ENCODE data around the gene SCRN1.

SCRN1 gene

GRCh38 chr7:30003098-30003497, 13.5 kb upstream of the SCRN1 start:
- DNase-seq (ENCODE audit: low read depth in 2 of 2) = no peak

GRCh38 chr7:30001998-30002397, 12.4 kb upstream of the SCRN1 start:
- DNase-seq (ENCODE audit: low read depth in 2 of 2) = no peak

- DNase-seq (ENCODE audit: low read depth in 2 of 2) = no peak
Observed at GRCh38 chr7:29998489-29998888, 8.9 kb upstream of the SCRN1 start.

GRCh38 chr7:29996321-29996720, 6.7 kb upstream of the SCRN1 start:
- DNase-seq (ENCODE audit: low read depth in 2 of 2) = no peak

GRCh38 chr7:29995652-29996051, 6.1 kb upstream of the SCRN1 start:
- no peak for DNase-seq (ENCODE audit: low read depth in 2 of 2)

- no peak for DNase-seq (ENCODE audit: low read depth in 2 of 2)
Observed at GRCh38 chr7:29993140-29993539, 3.5 kb upstream of the SCRN1 start.

GRCh38 chr7:29991937-29992336, 2.3 kb upstream of the SCRN1 start:
- no peak for DNase-seq (ENCODE audit: low read depth in 2 of 2)

GRCh38 chr7:29990931-29991330, 1.3 kb upstream of the SCRN1 start:
- no peak for DNase-seq (ENCODE audit: low read depth in 2 of 2)

- peak; percentile 50 to 58 for DNase-seq (ENCODE audit: low read depth in 2 of 2)
Observed at GRCh38 chr7:29988424-29989256, 961 bp downstream of the SCRN1 start.

GRCh38 chr7:29987811-29988317, 1.7 kb downstream of the SCRN1 start:
- peak; percentile 79 to 81 for DNase-seq (ENCODE audit: low read depth in 2 of 2)

GRCh38 chr7:29987083-29987482, 2.5 kb downstream of the SCRN1 start:
- DNase-seq (ENCODE audit: low read depth in 2 of 2) = no peak

GRCh38 chr7:29980151-29980550, 9.4 kb downstream of the SCRN1 start:
- DNase-seq (ENCODE audit: low read depth in 2 of 2) = no peak

- DNase-seq (ENCODE audit: low read depth in 2 of 2) = no peak
Observed at GRCh38 chr7:29977886-29978651, 11.5 kb downstream of the SCRN1 start.

- no peak for DNase-seq (ENCODE audit: low read depth in 2 of 2)
Observed at GRCh38 chr7:29976673-29977415, 12.8 kb downstream of the SCRN1 start.

- DNase-seq (ENCODE audit: low read depth in 2 of 2) = no peak
Observed at GRCh38 chr7:29976266-29976665, 13.3 kb downstream of the SCRN1 start.

- no peak for DNase-seq (ENCODE audit: low read depth in 2 of 2)
Observed at GRCh38 chr7:29975561-29975960, 14.0 kb downstream of the SCRN1 start.

GRCh38 chr7:29974286-29974685, 15.3 kb downstream of the SCRN1 start:
- no peak for DNase-seq (ENCODE audit: low read depth in 2 of 2)

- DNase-seq (ENCODE audit: low read depth in 2 of 2) = no peak
Observed at GRCh38 chr7:29972315-29972669, 17.3 kb downstream of the SCRN1 start.

- DNase-seq (ENCODE audit: low read depth in 2 of 2) = no peak
Observed at GRCh38 chr7:29971566-29972314, 17.9 kb downstream of the SCRN1 start.

GRCh38 chr7:29970158-29970557, 19.4 kb downstream of the SCRN1 start:
- no peak for DNase-seq (ENCODE audit: low read depth in 2 of 2)

GRCh38 chr7:29969738-29970137, 19.9 kb downstream of the SCRN1 start:
- no peak for DNase-seq (ENCODE audit: low read depth in 2 of 2)

Measured in fibroblast of skin of left quadriceps (primary cell).